Dermis blood vessel endothelial cell (primary cell): ENCODE results near the gene GRK5. TPM values are rescaled to one million over a fixed set of nuclear protein-coding genes. Genes with fewer than 3 reads are reported as not detected.

Experiments
- DNase-seq: peaks from one replicate; pipeline ENCODE4 v3.0.0; 2010
- total RNA-seq: library from RNA; depleted of rRNA; stranded (reverse); fragments of >200 nt; gene quantifications from 2 replicates; pipeline ENCODE4 v1.2.3, GENCODE V29; 2014

Gene GRK5
- total RNA-seq, 1 donor from 2014 or later, result 57.9 TPM

DNA sequence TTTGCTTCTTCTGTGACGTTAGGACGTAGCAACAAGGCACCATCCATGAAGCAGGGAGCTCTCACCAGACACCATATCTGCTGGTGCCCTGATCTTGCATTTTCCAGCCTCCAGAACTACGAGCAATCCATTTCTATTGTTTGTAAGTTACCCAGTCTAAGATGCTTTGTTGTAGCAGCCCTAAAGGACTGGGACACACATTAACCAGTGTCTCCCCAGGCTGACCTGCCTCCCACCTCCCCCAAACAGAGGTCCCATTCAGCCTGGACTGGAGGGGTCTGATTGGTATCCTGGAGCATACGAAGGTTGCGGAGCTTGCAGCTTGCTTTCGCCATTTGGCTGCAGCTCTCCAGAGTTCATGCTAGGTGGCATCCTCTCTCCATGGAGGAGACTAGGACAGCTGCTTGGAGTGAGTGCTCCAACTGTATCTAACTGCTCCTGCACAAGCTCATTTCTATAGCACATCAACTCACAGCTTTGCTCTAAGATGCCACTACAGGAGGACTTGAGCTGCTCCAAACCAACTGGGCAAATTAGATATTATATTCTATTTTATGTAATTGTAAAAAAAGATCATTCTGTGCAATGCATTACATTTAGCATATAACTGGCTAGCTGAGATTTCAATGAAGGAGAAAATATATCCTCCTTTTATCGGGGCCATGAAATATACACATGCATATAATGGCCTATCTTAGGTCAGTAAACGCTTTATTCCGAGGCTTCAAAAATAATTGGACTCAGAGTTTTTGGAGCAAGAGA, 8.0 kb upstream of the GRK5 start:
- DNase-seq, result peak; percentile 91

DNA sequence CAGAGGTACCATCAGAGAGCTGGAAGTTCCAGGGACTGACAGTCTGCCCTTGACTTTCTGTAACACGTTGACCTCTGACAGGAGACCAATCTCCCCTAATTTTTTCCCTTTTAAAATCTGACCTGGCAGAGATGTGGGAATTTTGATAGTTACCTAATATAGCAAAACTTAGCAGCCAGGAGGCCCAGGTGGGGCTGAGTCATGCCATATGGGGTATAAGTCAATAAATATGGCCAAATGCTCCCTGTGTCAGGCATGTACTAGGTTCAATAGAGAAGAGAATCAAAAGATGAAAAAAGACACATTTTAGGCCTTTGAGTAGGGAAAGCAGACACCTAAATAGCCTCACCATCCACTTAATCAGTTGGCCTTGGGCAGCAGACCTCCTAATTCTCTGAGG, 6.1 kb upstream of the GRK5 start:
- no peak for DNase-seq

DNA sequence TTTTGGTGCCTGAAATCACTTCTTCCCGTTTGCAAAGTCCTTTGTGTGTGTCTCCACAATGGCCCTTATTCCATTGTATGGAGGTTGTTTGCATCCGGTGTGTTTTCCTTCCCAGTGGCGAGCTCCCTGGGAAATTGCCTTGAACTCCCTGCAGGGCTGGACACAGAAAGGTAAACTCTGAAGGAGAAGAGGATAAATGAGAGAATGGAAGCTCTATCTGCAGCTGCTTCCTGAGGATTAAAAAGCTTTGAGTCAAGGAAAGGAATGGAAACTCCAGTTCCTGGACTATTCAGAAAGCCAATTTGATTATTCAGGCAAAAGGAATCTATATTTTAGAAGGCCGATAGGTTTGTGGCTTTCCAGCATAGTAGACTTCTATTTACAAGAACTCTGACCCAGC, 4.4 kb upstream of the GRK5 start:
- peak; percentile 71 for DNase-seq

DNA sequence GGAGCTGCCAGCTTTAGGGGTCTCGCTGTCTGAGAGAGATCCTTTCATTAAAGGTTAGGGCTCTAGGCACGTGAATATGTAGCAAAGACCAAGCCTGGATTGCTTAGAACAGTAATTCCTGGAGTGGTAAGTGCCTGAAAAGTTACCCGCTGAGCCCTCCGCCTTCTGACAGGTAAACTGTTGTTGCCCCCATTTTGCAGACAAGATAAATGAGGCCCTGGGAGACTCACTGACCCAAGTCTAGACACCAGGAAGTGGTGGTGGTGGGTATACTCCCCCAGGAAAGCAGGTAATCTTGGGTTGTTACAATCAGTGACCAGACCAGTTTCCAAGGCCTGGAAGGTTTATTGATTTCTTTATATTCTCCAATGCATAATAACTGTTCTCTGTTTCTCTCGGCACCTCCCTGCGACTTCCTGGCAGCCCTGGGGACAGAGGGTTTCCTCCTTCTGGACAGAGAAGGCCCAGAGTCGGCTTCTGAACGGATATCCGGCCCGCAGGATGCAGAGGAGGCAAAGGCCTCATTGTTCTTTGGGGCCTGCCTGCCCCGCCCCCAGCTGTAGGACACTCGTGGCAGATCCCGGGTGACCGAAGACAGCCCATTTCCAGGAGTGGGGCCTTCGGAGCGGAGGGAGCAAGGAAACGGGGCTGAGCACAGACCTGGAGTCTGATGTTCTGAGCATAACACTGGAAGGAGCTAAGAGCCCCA, 1.3 kb upstream of the GRK5 start:
- DNase-seq, result peak; percentile 68

DNA sequence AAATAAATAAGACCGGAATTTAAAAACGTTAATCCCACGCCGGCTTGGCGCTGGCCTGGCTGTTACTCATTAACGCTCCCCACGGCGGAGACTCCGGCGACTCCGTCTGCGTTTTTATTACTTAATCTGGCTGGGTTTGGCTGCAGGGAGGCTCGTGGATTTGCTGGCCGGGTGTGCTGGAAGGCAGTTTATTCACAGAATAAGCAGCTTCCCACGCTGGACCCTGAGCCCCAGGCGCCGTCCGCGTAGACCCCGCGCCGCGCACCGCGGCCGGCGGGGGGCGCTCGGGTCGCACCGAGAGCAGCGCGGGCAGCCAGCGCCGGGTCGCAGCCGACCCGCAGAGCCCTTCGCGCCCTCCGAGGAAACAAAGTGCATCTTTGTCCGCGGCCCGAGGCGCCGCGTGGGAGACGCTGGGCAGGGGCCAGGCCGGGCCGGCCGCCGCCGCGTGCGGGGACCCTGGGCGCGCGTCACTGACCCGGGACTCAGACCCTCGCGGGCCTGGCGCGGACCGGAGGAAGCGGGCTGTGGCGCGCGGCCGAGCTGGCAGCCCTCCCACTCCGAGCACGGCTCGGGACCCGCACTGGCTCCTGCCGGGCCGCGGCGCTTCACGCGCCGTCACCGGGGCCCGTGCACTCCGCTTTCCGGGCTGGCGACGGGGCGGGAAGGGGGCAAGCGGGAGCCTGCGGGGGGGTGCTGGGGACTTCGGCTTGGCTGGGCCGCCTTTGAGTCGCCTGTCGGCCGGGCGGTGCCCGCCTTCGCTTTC, 587 bp upstream of the GRK5 start:
- peak; percentile 81 for DNase-seq

DNA sequence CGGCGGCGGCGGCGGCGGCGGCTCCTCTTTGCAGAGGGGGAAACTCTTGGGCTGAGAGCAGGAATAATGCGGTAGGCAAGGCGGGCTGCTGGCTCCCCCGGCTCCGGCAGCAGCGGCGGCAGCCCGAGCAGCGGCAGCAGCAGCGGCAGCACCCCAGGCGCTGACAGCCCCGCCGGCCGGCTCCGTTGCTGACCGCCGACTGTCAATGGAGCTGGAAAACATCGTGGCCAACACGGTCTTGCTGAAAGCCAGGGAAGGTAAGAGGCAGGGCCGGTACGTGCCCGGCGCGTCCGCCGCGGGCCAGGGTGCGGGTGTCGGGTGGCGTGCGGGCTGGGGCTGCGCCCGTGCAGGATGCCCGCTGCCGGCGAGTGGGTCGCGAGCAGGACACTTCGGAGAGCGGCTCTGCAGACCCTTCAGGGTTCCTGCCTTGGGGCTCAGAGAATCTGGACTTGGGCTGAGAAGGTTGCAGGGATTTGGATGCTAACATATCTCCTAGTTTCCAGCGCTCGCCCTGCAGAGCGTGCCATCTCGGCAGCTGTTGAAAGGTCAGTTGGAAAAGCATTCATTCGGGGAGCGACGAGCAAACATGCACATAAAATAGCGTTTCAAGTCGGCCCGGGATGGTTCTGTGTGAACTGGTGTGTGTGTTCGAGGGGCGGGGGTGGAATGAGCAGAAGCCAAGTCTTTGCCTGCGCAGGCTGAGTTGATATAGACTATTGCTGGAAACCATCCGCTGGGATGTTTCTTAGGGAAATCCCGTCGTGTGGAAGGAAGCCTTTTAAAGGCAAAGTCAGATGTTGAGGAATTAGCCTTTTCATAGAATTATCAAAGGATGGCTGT, 562 bp downstream of the GRK5 start:
- DNase-seq, result peak; percentile 71

DNA sequence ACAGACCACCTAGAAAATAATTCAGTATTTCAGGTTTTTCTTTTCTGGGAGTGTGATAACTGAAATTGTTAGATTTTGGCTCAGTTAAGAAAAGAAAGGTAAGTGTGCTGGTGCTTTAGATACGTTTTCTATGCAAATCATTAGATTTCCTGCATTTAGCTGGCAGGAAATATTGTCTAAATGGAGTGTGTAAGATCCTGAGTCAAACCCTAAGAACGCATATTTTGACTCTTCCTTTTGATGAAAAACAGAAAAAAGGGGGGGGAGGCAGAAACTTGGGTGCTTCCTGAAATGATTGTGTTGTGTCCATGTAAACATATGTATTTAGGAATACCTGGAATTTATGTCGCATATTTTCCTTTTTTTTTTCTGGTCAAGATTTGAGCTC, 1.2 kb downstream of the GRK5 start:
- peak; percentile 36 for DNase-seq

DNA sequence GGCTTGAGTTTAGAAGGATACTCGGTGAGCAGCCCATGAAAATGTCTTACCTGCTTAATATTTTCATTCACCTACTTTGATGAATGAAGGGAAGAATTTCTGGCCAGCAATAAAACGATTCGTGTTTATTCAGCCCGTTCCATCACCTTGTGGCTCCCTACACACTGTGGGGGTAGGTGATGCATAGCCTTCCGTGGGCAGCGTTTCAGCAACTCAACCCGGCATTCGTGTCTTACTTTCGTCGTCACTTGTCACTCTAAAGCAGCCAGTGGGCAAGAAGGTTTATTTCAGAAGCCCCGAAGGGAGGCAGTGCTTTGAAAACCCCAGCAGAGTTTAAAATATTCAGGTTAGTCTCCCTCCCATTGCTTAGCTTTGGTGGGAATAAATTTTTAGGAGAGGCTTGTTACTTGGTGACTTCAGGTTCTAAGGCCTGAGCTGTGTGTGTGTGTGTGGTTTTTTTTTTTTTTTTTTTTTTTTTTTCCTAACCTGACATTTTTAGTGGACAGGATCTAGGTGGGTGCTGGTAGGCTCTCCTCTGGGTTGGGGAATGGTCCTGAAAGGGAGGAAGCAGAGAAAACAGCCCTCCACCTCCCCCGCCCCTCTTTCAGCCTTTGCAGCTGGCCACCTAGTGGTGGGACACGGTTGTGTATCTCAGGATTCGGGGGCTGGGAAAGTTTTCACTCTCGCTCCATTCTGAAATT, 1.8 kb downstream of the GRK5 start:
- DNase-seq, result peak; percentile 76

DNA sequence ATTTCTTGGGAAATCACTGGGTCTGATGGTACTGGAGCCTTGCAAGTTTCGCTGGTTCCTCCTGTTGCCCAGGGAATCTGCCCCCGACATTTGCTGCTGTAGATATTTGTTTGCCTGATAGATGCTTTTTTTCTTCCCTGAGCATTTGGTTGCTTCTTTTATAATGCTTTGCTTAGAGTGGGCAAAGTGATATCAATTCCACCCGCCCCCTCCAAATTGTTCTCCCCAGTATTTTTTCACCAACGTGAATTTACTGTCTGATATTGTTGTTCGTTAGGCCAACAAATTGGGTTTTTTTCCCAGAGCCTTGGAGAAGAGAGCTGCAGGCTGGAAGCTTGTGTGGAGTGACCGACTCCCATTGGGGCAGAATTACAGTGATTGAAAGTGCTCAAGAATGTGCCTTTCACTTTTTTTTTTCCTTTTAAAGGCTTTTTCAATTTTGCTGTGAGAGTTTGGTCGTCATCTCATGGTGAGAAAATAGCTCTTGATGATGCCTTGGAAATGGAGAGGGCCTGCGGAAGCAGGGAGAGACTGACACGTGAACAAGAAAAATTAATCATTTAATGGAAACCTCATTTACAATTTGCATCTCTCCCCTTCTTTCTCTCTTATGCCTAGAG, 2.5 kb downstream of the GRK5 start:
- DNase-seq, result no peak

DNA sequence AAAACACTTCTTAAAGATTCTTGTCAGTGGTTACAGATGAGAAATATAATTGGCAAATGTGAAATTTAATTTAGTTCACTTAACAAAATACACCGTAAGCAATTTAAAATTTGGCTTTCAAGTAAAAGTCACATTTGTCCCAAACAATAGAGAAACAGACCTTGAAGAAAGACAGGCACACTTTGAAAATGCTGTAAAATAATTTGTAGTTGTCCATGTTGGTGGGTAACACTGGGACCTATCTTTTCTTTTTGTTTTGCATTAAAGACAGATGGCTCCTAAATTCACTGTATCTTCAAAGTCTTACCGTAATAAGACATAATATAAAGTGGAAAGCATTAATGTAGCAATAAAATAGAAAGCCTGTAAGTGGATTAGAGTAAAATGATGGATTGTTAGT, 3.3 kb downstream of the GRK5 start:
- DNase-seq, result no peak

DNA sequence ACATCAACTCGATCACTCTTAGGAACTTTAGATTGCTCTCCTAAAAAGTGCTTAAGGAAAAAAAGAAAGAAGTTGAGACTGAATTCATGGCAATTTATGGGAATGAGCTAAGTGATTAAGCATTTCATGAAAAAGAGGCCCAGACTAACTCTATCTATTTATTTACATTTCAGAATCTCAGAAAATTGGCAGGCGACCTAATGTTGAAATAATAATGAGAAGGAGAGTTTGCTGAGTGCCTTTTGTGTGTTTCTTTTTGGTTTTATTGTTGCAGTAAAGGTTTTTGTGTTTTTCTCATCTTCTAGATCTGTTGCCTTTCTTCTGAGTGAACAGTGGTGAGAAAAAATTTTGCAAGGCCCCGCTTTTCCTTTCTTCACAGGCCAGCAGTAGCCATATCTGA, 3.8 kb downstream of the GRK5 start:
- DNase-seq, result no peak

DNA sequence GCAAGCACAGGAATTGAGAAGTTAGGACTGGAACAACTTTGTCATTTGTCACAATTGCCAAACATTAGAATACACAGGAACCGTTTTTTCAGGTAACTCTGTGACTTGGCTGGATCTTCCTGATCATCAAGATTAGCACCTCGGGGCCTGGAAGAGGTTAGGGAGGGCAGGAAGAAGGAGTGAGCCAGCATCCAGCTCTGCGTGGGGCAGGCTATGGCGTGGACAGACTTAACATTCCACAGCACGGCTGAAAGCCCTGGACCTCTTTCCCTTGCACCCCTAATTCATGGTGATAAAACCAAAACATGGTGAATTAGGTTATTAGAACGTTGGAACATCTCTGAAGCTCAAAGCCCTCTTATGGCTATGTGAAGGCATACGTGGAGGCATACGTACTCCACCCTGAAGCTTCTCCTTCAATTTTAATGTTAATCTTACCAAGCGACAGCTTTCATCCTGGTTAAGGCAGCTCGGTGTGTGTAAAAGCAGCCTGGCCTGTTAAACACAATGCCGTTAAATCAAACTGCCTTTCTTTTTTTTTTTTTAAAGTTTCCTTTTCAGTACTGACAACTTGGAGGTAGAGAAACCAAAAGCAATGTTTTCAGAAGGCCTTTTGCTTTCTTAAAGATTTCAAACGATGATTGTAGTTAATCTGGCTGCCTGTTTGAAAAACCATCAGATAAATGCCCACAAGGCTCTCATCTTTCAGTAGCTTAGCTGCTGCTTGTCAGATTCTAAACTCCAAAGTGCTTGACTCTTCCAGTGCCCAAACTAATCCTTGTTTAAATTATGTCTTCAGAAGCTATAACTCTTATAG, 4.5 kb downstream of the GRK5 start:
- DNase-seq, result no peak

DNA sequence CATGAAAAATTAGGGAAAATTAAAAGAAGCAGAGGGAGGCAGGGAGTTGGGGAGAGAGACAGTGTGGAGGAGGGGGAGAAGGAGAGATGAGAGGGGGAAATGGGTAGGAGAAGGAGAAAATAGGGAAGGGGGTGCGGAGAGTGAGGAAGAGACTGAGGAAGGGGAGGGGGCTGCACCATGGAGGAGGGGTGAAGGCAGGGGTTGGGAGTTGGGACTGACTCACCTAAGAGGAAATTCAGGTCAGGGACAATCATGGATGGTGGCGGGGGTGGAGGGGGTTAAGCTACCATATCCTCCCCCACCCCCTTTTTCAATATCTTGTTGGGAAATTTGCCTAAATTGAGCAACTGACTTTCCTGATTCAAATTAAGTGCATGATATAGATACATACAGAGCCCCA, 8.0 kb downstream of the GRK5 start:
- no peak for DNase-seq

DNA sequence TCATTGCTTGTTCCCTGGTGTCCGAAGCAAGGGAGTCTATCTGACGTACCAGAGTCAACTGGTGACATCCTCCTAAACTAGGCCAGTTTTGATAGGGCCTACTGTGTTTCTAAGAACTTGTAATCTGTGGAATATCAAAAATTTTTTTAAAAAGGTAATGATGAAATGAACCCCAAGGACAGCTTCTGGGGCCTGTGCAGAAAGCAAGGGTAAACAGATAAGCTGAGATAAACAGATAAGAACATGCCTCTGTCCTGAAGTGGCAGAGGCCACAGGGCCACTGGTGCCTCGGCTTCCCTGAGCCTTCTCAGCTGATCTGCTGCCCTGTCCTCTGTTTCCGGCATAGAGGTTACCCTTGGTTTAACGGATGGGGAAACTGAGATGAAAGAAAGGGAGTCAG, 8.8 kb downstream of the GRK5 start:
- DNase-seq, result no peak

DNA sequence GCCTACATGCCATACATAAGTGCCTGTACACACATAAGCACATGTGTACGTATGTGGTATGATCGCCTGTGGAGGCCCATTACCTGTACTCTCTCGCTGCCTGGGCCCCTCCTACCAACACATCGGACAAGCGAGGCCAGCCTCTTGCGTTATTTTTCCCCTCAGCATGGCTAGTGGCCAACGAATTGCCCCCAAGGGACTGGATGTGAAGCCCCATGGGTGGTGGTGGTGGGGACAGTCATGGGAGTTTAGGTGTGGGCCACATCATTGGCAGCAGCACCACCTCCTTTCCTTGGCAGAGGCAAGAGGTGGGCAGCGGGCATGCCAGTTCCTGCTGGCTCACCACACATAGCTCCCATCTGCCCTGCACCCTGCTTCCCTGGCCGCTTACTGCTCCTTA, 10.0 kb downstream of the GRK5 start:
- no peak for DNase-seq

DNA sequence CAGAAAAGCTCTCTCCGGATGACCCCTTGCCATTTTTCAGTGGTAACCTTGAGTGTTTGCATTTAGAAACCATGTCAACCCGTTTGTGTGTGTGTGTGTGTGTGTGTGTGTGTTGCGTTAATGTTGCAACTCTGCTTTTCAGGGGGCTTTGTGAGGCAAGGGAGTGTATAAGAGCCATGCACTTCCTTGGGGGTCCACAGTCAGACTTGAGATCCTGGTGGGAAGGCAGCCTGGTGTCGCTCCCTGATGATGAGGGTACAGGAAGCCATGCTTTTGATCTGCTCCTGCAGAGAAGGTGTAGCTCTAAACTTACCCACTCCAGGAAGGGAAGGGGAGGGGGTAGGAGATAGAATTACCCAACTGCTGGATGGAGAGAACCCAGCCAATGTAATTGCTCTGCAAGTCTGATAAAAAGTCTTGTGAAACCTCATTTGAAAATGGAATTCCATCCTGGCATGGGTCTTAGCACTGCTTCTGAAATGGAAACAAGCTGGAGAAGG, 10.7 kb downstream of the GRK5 start:
- DNase-seq, result no peak

DNA sequence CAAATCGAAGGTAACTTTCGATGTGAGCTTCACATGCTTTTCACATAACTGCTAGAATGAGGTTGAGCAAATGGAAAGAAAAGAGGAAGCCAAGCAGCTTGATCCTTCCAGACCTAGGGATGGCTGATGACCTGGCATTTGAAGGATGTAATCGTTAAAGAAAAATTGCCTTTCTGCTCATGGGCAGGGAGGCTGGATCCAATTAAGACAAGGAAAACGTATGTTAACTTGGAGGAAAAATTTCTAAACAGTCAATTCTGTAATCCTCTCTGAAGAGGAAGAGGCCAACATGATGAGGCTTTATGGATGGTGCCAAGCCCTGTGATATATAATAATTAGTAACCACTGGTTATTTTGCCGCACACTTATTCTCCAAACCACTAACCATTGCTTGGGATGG, 12.5 kb downstream of the GRK5 start:
- DNase-seq, result no peak

DNA sequence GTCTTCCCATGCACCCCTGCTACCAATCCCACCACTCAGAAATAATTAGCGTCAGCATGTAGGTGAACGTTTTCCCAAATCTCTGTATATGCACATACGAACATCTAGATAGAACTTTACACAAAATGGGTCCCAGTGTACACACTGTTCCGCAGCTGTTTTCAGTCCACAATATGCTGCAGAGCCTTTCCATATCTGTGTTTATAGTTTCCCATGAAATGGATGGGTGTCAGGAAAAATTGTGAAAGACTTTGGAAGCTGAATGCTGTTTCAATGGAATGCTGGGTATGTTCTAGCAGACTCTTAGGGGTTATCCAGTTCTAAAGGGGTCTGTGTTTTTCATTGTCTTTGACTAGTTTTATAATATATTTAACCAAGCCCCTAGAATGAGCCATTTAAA, 13.8 kb downstream of the GRK5 start:
- DNase-seq, result no peak

DNA sequence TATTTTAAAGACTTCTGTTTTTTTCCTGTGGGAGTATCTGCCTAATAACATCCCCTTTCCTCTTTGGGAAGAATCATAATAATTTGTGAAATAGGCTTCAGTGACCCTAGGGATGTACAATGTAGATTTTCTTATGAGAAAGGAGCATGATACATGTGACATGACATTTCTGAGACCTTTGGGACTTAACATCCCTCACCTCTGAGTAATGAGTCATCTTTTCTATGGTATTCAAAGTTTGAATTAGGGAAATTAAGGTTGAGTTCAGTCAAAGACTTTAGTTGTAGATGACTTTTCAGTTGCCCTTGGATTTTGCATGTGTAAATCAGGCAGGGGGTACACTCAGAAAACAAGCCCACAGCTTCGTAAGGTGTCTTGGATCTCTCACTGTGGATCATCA, 14.3 kb downstream of the GRK5 start:
- DNase-seq, result no peak

DNA sequence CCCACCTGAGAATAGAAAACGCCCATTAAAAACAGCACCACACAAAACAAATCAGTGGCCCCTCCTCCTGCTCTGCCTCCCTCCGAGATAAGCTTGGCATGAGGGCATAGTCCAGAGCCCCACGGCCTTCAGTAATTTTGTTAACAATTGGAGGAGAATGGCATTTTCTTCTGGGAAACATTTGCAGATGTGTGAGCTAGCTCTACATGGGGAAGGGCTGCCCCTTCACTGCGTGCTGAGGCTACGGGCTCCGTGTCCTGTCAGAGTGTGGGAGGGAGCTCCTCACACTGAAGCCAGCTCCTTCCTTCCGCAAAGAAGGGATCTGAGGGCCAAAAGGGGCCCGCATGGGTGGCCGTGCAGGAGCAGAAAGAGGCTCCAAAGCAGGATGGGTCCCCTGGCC, 15.2 kb downstream of the GRK5 start:
- no peak for DNase-seq

DNA sequence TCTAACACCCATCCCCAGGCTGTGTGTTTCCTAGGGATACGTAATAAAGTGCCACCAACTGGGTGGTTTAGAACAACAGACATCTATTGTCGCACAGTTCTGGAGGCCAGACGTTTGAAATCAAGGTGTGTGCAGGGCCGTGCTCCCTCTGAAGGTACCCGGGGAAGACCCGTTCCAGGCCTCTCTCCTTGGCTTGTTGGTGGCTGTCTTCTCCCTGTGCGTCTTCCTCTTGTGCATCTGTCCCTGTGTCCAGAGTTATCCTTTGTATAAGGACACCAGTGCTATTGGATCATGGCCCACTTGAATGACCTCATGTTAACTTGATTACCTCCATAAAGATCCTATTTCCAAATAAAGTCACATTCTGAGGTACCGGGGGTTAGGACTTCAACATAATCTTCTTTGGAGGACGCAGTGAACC, 15.6 kb downstream of the GRK5 start:
- no peak for DNase-seq
